Fibroblast of villous mesenchyme (primary cell): ENCODE results near the gene DIAPH1. TPM values are rescaled to one million over a fixed set of nuclear protein-coding genes. Genes with fewer than 3 reads are reported as not detected.

ENCODE experiments used
- DNase-seq: peaks from one replicate; pipeline ENCODE4 v3.0.0-alpha.2; 2010; ENCODE audit warnings: low read depth
- H3K4me3 ChIP-seq: 2 replicates; pipeline ENCODE4 v1.5.1; 2011; ENCODE audit warnings: low read depth, mild to moderate bottlenecking, low read length
- CTCF ChIP-seq: IDR thresholded peaks from 2 replicates; pipeline ENCODE4 v1.5.1; 2012; ENCODE audit warnings: low read depth, mild to moderate bottlenecking, low read length; ENCODE audit not compliant: insufficient read depth
- total RNA-seq: library from RNA; depleted of rRNA; stranded (reverse); fragments of >200 nt; gene quantifications from 2 replicates; pipeline ENCODE4 v1.2.3, GENCODE V29; 2012

DIAPH1 gene
- total RNA-seq, 1 donor, result 26.8 TPM

GRCh38 chr5:141603923-141604717 lies 14.7 kb downstream of the DIAPH1 start:
- H3K4me3 ChIP-seq, result no peak overlapping the region

GRCh38 chr5:141602606-141603005 lies 16.2 kb downstream of the DIAPH1 start:
- no peak for DNase-seq
- H3K4me3 ChIP-seq, result no peak overlapping the region
- TF ChIP-seq CTCF, result no peak

More at GRCh38 chr5:141603923-141604717, 14.7 kb downstream of the DIAPH1 start:
- TF ChIP-seq CTCF, result peak; percentile 2
- peak; percentile 93 for DNase-seq

- peak; percentile 13 for DNase-seq
- H3K4me3 ChIP-seq, result no peak overlapping the region
- no peak for TF ChIP-seq CTCF
Measured at GRCh38 chr5:141598391-141599345, 20.1 kb downstream of the DIAPH1 start.

DNA sequence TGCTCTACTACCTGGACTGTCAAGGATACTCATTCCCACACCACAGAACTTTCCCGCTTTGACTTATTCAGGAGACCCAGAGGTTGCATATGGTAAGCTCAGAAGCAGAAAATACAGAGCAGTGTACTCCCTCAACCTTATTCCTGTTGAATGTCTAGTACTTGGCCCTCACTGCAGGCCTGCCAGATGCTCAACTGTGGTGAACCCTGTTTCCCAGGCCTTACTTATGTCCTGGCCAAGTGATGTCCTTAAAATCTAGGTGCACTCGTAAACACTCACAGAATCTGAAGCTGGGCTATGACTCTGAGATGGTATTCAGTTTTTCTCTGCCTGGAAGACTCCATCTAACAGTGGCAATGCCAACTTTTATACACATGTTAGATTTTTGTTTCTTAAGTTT lies 21.0 kb downstream of the DIAPH1 start:
- H3K4me3 ChIP-seq, result no peak overlapping the region
- TF ChIP-seq CTCF, result no peak
- no peak for DNase-seq

GRCh38 chr5:141597394-141597793 lies 21.4 kb downstream of the DIAPH1 start:
- DNase-seq, result no peak
- H3K4me3 ChIP-seq, result no peak overlapping the region
- no peak for TF ChIP-seq CTCF

- TF ChIP-seq CTCF, result no peak
- DNase-seq, result no peak
- H3K4me3 ChIP-seq, result no peak overlapping the region
Measured at GRCh38 chr5:141596867-141597266, 21.9 kb downstream of the DIAPH1 start.
